NCI-H2029 treated with DMSO at 0.1 percent for 48 hours (cell line): Measurements from ENCODE around the gene CAPN3.

Experiments
- DNase-seq: peaks from one replicate; lab custom pipeline; 2025; lab: John Stamatoyannopoulos, UW

CAPN3 gene

DNA sequence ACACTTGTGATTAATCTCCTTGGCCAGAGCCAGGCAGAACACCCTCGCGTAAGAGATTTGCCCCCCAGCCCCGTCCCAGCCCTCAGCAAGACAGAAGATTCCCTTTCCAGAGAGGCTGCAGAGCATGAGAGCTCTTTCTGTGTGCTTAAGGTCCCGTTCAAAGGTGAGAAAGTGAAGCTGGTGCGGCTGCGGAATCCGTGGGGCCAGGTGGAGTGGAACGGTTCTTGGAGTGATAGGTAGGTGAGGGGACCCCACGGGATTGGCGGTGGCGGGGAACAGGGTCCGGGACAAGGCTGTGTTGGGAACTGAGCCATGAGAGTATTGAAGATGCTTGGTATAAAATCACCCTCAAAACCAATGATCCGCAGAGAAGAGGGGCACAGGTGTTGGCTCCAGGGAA, 34.8 kb downstream of the CAPN3 start:
- DNase-seq: no peak

DNA sequence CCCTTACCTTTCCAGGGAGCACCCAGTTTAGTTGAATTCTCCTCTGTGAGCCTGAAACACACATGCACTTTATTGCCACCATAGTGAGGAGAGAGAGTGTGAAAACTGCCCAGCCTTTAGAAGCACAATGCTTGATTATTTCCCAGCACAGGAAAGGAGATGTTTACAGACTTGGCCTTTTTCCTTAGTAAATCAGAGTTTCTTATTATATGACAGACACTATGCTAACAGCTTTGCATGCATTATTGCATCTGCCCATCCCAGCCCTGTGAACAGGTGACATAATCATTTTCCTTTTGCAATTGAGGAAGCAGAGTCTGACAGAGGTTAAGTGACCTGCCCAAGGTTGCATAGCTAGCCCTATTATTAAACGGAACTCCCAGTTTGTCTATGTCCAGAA, 36.5 kb downstream of the CAPN3 start:
- no peak for DNase-seq

- no peak for DNase-seq
These were observed 42.5 kb downstream of the CAPN3 start for GRCh38 chr15:42401544-42402454.

DNA sequence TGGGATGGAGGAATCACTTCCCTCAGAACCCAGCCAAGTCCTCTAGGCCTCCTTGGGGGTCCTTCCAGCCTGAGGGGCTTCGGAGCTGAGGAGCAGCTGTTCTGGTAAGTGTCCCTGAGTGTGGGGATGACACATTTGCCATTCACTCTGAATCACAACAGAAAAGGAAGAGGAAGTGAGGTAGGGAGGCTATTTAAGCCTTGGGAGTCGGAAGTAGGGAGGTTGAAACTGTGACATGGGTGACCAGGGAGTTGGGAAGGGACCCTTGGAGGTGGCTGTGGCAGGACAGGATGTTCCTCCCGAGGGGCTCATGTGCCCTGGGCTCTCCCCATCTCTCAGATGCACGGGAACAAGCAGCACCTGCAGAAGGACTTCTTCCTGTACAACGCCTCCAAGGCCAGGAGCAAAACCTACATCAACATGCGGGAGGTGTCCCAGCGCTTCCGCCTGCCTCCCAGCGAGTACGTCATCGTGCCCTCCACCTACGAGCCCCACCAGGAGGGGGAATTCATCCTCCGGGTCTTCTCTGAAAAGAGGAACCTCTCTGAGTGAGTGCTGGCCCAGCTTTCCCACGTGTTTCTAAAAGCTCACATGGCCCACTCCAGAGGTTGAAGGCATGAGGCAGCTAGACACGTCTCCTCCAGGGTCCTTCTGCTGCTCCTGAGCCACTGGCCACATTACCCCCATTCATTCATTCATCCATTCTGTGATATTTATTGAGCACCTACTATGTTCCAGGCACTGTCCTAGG, 43.3 kb downstream of the CAPN3 start:
- DNase-seq: no peak

DNA sequence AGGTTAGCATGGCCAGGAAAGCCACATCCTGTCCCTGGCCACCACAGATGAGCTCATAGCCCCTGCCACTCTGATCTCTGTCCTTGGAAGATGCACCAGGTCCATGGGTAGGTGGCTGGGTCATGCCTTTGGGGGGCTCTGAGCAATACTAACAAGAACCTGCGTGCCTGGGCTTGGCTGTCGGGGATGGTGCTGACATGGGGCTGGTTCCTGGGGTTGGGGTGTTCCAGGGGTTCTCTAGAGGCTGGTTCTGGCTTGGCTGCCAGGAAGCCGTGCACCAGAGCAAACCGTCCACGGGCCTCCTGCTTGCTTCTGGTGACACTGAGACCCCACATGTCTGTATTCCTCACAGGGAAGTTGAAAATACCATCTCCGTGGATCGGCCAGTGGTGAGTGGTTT, 44.1 kb downstream of the CAPN3 start:
- DNase-seq: no peak

- no peak for DNase-seq
These were observed 45.3 kb downstream of the CAPN3 start for GRCh38 chr15:42404461-42405235.

GRCh38 chr15:42405863-42406482, 46.7 kb downstream of the CAPN3 start:
- no peak for DNase-seq

DNA sequence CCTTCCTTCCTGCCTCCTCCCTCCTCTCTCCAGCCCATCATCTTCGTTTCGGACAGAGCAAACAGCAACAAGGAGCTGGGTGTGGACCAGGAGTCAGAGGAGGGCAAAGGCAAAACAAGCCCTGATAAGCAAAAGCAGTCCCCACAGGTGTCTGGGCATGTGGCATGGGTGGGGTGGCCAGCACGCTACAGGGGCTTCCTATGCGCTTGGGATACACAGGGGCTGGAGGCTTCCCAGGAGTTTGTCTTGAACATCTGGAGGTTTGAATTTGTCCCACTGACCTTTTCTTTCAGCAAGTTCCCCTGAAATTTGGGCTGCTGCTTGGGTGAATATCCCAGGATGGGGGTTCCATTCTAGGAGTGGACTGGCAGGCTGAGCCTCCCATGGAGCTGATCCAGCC, 48.9 kb downstream of the CAPN3 start:
- no peak for DNase-seq

DNA sequence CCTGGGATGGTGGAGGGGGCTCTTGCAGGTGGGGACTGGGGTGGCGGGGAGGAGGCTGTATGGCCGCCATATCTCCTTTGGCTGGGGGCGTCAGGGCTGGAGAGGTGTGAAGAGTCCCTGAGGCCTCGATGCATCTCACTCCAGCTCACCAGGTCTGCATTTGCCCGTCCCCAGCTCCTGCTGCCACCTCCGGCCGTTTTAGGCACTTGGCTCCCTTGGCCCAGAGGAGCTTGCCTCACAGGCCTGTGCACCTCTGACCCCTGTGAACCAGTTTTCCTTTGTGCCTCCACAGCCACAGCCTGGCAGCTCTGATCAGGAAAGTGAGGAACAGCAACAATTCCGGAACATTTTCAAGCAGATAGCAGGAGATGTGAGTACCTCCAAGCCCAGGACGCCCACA, 49.7 kb downstream of the CAPN3 start:
- DNase-seq: no peak

DNA sequence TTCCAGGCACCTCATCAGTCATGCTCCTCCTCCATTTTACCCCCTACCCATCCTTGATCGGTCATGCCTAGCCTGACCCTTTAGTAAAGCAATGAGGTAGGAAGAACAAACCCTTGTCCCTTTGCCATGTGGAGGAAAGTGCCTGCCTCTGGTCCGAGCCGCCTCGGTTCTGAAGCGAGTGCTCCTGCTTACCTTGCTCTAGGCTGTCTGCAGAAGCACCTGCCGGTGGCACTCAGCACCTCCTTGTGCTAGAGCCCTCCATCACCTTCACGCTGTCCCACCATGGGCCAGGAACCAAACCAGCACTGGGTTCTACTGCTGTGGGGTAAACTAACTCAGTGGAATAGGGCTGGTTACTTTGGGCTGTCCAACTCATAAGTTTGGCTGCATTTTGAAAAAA, 52.6 kb downstream of the CAPN3 start:
- no peak for DNase-seq

DNA sequence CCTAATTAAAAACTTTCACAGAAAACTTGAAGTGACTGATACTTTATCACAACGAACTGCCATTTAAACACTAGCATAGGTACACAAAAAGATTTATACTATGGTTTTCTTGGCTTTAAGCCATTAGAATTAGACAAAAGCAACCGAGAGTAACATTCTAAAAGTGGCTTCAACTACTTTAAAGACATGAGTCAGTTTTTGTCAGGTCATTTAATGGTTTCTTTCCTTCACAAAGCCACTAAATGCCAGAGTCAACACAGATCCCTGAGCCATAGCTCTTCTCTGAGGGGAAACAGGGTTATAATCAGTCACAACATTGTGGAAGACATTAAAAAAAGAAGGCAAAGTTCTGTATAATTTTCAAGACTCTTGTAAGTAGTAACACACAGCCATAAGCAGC, 54.6 kb downstream of the CAPN3 start:
- DNase-seq: no peak

DNA sequence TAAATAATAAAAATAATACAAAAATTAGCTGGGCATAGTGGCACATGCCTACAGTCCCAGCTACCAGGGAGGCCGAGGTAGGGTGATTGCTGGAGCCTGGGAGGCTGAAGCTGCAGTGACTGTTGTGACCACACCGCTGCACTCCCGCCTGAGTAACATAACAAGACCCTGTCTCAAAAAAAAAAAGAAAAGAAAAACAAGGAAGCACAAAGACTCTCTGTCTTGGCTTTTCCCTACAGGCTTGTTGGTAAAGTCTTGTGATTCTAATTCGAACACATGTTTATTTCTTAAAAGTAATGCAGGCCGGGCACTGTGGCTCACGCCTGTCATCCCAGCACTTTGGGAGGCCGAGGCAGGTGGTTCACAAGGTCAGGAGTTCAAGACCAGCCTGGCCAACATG, 60.1 kb downstream of the CAPN3 start:
- DNase-seq: no peak

GRCh38 chr15:42421376-42421775, 62.1 kb downstream of the CAPN3 start:
- no peak for DNase-seq

GRCh38 chr15:42427429-42428223, 68.3 kb downstream of the CAPN3 start:
- no peak for DNase-seq

- DNase-seq: no peak
These were observed 85.2 kb downstream of the CAPN3 start for GRCh38 chr15:42444415-42445063.

DNA sequence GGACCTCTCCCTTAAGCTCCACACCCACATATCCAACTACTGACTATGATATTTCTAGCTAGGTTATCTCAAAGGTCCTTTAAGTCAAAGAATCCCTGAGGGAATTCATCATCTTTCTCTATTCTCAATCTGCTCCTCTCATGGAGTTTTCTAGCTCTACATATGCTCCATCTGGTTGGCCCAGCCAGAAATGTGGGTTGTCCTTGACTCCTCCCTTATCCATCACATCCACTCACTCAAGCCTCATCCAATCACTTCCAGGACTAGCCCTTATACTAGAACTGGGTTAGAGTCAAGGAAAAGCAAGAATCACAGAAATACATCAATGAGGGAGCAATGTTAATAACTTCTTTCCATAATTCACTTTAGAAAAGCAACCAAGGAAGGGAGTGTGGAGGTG, 86.2 kb downstream of the CAPN3 start:
- DNase-seq: no peak

GRCh38 chr15:42447599-42447998, 88.3 kb downstream of the CAPN3 start:
- DNase-seq: no peak

- no peak for DNase-seq
These were observed 89.0 kb downstream of the CAPN3 start for GRCh38 chr15:42448281-42448680.

DNA sequence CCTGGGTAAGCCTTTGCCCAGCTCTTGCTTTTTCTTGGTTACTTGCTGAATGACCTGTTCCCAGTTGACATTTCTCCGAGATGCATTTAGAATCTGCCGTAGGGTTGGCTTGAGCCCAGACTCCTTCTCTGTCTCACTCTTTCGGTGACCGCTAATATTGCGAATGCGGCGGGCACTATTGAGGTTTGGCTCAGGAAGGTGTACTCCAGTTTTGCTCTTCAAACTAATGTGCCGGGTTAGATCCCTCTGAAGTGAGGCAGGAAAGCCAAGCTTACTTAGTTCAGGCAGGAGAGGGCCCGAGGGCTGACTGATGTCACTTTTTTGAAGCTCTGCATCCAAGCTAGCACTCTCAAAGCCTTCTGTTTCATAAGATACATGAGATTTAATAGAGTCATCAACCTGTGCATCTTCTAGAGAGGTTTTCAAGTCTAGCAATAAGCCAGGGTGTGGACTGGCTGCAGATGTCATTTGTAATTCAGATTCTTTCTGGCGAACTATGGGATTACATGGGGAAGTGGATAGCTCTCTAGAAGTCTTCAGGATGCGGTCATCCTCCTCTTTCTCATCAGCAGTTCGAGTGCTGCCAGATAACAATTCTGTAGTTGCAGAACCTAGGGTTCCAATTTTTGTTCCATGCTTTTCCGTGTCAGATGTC, 90.6 kb downstream of the CAPN3 start:
- DNase-seq: no peak

DNA sequence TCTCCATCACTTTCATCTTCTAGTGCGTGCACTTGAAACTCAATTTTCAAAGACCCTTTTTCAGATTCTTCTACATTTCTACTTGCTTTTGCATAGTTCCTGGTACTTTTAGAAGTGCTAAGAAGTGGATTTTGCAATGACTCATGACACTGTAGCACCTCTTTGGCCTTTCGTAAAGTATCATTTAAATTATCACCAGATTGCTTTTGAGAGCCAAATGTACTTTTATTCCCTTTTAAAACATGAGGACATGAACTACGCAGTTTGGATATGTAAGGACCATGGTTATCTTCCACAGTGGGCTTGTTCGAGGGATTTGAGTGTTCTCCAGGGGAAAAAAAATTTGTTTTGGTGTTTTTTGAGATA, 91.1 kb downstream of the CAPN3 start:
- no peak for DNase-seq
